ENCODE results near the gene CKAP4. TPM values are rescaled to one million over a fixed set of nuclear protein-coding genes. Genes with fewer than 3 reads are reported as not detected.
"Not testable (repeated sequence)": the region's sequence is repeated elsewhere in the genome, so short reads cannot be mapped to it uniquely, and the experiment has no call there.

CKAP4 gene
- total RNA-seq (2014; rRNA removed; shearing (Covaris generic)), result 8.1 and 9.1 TPM in 2 replicates

GRCh38 chr12:106247674-106248311 is at the start of gene CKAP4:
CKAP4 (minus strand) TSS chr12:106248020; CDS start chr12:106247851, 169 bp downstream.
- DNase-seq (ENCODE audit: low spot score), result no peak

GRCh38 chr12:106297075-106297474 is 49.3 kb upstream of the CKAP4 start:
- DNase-seq (ENCODE audit: low spot score), result no peak

GRCh38 chr12:106296179-106296877 is 48.5 kb upstream of the CKAP4 start:
- peak; percentile 60 for DNase-seq (ENCODE audit: low spot score)

GRCh38 chr12:106292339-106292738 is 44.5 kb upstream of the CKAP4 start:
- DNase-seq (ENCODE audit: low spot score), result no peak

GRCh38 chr12:106291342-106291741 is 43.5 kb upstream of the CKAP4 start:
- no peak for DNase-seq (ENCODE audit: low spot score)

GRCh38 chr12:106290666-106291065 is 42.8 kb upstream of the CKAP4 start:
- DNase-seq (ENCODE audit: low spot score), result no peak

- no peak for DNase-seq (ENCODE audit: low spot score)
Observed at GRCh38 chr12:106289196-106289681, 41.4 kb upstream of the CKAP4 start.

GRCh38 chr12:106288494-106289195 is 40.8 kb upstream of the CKAP4 start:
- DNase-seq (ENCODE audit: low spot score), result peak; percentile 79

GRCh38 chr12:106288101-106288493 is 40.3 kb upstream of the CKAP4 start:
- DNase-seq (ENCODE audit: low spot score), result no peak

- DNase-seq (ENCODE audit: low spot score), result no peak
Observed at GRCh38 chr12:106287364-106287763, 39.5 kb upstream of the CKAP4 start.

- DNase-seq (ENCODE audit: low spot score), result not testable (repeated sequence)
Observed at GRCh38 chr12:106286576-106287162, 38.8 kb upstream of the CKAP4 start.

GRCh38 chr12:106285982-106286381 is 38.2 kb upstream of the CKAP4 start:
- DNase-seq (ENCODE audit: low spot score), result no peak

GRCh38 chr12:106284358-106285105 is 36.7 kb upstream of the CKAP4 start:
- DNase-seq (ENCODE audit: low spot score), result no peak

- DNase-seq (ENCODE audit: low spot score), result peak; percentile 71
Observed at GRCh38 chr12:106282457-106283097, 34.8 kb upstream of the CKAP4 start.

GRCh38 chr12:106281804-106282203 is 34.0 kb upstream of the CKAP4 start:
- DNase-seq (ENCODE audit: low spot score), result no peak

- no peak for DNase-seq (ENCODE audit: low spot score)
Observed at GRCh38 chr12:106281056-106281782, 33.4 kb upstream of the CKAP4 start.

- DNase-seq (ENCODE audit: low spot score), result no peak
Observed at GRCh38 chr12:106280106-106280505, 32.3 kb upstream of the CKAP4 start.

GRCh38 chr12:106276032-106276740 is 28.4 kb upstream of the CKAP4 start:
- DNase-seq (ENCODE audit: low spot score), result no peak

GRCh38 chr12:106275458-106275857 is 27.6 kb upstream of the CKAP4 start:
- DNase-seq (ENCODE audit: low spot score), result no peak

Measured in HT-29 (cell line).